HFFc6 (cell line): Measurements from ENCODE around the gene SP140. TPM values are rescaled to one million over a fixed set of nuclear protein-coding genes. Genes with fewer than 3 reads are reported as not detected.

Experiments used
- DNase-seq: peaks from one replicate; pipeline ENCODE4 v3.0.0-alpha.2; 2018
- H3K27ac Mint-ChIP-seq: 2 replicates; pipeline ENCODE4 v1.8.0; 2020; ENCODE audit warnings: mild to moderate bottlenecking, mixed read lengths
- H3K27me3 Mint-ChIP-seq: 2 replicates; pipeline ENCODE4 v1.8.0; 2021; ENCODE audit warnings: mild to moderate bottlenecking, moderate library complexity, mixed read lengths; ENCODE audit not compliant: insufficient read depth
- H3K36me3 Mint-ChIP-seq: 2 replicates; pipeline ENCODE4 v1.8.0; 2021; ENCODE audit warnings: low read depth, mixed read lengths
- H3K4me1 Mint-ChIP-seq: 2 replicates; pipeline ENCODE4 v1.8.0; 2020; ENCODE audit warnings: low read depth, mixed read lengths
- H3K4me3 Mint-ChIP-seq: 2 replicates; pipeline ENCODE4 v1.8.0; 2020; ENCODE audit warnings: mild to moderate bottlenecking, moderate library complexity, mixed read lengths
- H3K9me3 Mint-ChIP-seq: 2 replicates; pipeline ENCODE4 v1.8.0; 2020; ENCODE audit warnings: mild to moderate bottlenecking, mixed read lengths
- total RNA-seq, 6 experiments: library from RNA; stranded (reverse); fragmentation: NEBNext Ultra II Directional; extraction: Animal tissue kit (Norgen Biotek cat#: 25700); gene quantifications; 2 replicates in 1 of 6; 3 replicates in 5 of 6; pipeline ENCODE4 v1.2.3, GENCODE V29; 2021
- TF ChIP-seq, protein P1 (sequence below): fragments of 200-600 bp; sonication (generic); IDR thresholded peaks from 2 replicates; pipeline ENCODE4 v1.5.0; 2021; ENCODE audit warnings: antibody characterized with exemption, mild to moderate bottlenecking

Gene SP140
- total RNA-seq, 6 experiments from 2014 or later = 0.12 to 1.6 (median 0.69) TPM

DNA sequence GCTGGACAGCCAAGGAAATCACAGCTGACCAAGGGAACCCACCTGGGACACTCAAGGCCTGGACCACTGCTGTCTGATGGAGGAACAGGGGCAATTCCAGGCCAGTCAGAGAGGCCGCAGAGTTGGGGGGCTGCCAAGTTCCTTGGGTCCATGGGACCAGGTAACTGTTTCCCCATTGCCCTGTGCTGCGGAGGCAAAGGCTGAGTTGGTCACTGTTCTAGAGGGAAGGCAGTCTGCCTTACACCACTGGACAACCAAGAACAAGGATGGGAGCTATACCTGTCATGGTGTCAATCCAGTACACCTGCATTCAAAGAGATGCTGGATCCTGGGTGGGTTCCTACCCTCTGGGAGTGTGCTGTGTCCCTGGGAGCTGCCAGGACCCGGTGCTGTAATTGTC is 91.8 kb downstream of the SP140 start:
- TF ChIP-seq, protein P1, sequence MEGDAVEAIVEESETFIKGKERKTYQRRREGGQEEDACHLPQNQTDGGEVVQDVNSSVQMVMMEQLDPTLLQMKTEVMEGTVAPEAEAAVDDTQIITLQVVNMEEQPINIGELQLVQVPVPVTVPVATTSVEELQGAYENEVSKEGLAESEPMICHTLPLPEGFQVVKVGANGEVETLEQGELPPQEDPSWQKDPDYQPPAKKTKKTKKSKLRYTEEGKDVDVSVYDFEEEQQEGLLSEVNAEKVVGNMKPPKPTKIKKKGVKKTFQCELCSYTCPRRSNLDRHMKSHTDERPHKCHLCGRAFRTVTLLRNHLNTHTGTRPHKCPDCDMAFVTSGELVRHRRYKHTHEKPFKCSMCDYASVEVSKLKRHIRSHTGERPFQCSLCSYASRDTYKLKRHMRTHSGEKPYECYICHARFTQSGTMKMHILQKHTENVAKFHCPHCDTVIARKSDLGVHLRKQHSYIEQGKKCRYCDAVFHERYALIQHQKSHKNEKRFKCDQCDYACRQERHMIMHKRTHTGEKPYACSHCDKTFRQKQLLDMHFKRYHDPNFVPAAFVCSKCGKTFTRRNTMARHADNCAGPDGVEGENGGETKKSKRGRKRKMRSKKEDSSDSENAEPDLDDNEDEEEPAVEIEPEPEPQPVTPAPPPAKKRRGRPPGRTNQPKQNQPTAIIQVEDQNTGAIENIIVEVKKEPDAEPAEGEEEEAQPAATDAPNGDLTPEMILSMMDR = no peak

DNA sequence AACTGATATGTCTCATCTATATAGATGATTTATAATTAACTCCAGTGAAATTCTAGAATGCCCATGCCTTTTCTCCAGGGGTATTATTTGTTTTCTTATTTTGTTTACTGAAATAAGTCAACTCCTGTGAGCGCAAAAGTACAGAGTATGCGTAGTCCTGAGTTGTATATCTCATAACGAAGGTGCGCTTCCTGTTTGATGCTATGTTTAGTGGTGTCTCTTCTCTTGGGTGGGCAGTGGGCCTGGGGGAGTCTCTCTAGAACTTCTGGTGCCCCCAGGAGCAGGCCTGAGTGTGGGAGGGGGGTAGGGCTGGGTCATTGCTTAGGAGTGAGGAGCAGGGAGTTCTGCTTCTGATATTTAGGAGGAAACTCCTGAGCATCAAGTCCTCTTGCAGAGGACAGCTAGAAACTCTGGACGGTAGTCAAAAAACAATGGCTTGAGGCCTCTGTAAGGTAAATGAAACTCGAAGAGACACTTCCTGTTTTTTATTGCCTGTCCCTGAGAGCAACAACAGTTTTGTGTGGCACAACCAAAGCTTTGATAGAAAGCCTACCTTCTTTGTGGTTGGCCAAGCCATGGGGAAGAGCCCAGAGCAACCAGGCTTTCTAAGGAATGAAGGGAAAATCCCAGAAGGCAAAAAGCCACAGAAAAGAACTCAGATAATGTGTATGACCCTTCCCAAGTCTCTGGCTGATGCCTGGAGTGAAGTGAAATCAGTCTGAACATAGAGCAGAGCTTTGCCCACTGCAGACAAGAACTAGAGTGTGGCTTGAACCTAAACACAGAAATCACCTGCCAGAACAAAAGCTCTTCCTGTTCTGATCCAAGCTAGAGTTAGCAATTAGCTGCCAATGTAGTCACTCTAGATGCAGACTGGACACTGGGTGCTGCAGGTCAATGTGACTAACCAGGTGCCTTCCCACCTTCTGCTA is 92.9 kb downstream of the SP140 start:
- Mint-ChIP-seq H3K4me1 (no peaks in the 10 kb centered on the region), H3K27ac (no peak overlapping the region), H3K4me3 (no peak overlapping the region), H3K9me3 (peaks cover 14% of the 10 kb centered on the region), H3K27me3 (peaks cover 7% of the 10 kb centered on the region), H3K36me3 (peaks cover 10% of the 10 kb centered on the region; the same call in 1 of the 2 replicates)
- DNase-seq = no peak
- TF ChIP-seq, protein P1 = no peak

More for the DNA sequence above, 91.8 kb downstream of the SP140 start:
- Mint-ChIP-seq H3K27me3 (peaks cover 3% of the 10 kb centered on the region), H3K36me3 (peaks cover 3% of the 10 kb centered on the region; the same call in 1 of the 2 replicates), H3K27ac (no peak overlapping the region), H3K4me3 (no peak overlapping the region), H3K4me1 (peaks cover 10% of the 10 kb centered on the region), H3K9me3 (peaks cover 7% of the 10 kb centered on the region)
- no peak for DNase-seq

DNA sequence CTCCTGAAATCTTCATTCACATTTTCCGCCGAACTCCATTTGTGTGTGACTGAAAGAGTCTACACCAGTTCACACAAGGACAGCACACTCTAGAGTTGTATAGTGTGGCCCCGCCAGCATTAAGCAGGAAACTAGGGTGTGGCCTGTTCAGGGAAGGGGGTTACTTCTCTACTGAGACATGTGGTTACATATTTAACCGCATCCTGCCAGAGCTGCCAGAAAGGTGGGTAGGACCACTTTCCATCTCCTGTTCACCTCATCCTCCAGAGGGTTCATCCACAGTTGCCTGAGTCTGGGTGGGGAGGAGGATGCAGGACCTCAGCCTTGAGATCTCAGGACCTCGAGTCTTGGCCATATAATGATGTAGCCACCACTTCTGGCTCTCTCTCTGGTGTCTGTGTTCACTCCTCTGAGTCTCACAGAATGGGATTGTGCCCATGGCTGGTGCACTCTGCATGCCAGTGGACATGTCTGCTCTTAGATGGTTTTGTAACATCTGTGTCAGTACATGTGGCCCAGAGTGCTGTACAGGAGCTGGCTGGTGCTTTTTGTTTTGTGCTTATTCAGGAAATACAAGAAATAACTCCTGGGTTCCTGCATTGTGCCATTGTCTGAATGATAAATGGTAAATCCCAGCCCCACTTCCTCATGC is 93.8 kb downstream of the SP140 start:
- H3K9me3 Mint-ChIP-seq = peaks cover 14% of the 10 kb centered on the region
- peaks cover 10% of the 10 kb centered on the region; the same call in 1 of the 2 replicates for H3K36me3 Mint-ChIP-seq
- DNase-seq = no peak
- TF ChIP-seq, protein P1 = no peak
- peaks cover 8% of the 10 kb centered on the region for H3K27me3 Mint-ChIP-seq
- H3K4me1 Mint-ChIP-seq = no peaks in the 10 kb centered on the region
- H3K27ac Mint-ChIP-seq = no peak overlapping the region
- H3K4me3 Mint-ChIP-seq = no peak overlapping the region

GRCh38 chr2:230321031-230321430 is 95.5 kb downstream of the SP140 start:
- Mint-ChIP-seq H3K4me1 (peaks cover under 1% of the 10 kb centered on the region), H3K27ac (no peak overlapping the region), H3K4me3 (no peak overlapping the region), H3K36me3 (peaks cover 10% of the 10 kb centered on the region; the same call in 1 of the 2 replicates), H3K9me3 (peaks cover 14% of the 10 kb centered on the region), H3K27me3 (peaks cover 8% of the 10 kb centered on the region)
- DNase-seq = no peak
- TF ChIP-seq, protein P1 = no peak

DNA sequence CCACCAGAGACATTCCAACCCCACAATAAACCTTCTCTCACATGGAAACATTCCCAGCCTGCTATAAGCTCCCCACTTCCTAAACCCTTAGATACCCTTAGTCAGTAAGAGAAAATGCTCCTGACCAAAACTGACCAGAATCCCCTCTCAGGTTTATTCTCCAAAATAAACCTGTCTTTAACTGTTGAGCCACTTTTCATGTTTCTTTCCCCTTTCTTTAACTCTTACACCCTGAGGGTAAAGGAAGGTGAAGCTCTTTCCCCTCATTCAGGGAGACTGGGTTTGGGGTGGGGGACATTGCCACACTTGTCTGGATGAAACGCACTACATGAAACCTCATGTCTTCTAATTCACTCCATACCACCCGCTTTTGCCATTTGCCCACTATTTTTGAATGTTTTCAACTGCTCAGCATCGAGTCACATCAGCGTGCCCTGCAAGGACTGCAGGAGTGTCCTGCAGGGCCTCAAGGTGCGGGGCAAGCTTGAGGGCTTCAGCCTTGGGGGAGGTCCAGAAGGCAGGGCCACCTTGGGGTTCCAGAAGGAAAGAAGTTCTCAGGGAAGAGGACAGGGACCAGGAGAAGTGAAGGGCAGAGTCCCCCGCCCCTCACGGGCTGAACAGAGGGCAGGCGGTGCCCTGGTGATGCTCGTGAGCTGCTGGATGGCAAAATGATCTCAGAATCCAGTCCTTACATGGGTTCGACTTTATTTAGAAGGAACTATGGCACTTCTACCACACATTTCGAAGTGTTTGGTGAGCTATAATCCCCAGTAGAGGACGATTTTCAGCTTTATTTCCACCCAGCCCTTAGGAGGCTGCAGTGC is 97.2 kb downstream of the SP140 start:
- Mint-ChIP-seq H3K4me3 (no peak overlapping the region), H3K27me3 (peaks cover 8% of the 10 kb centered on the region), H3K9me3 (peaks cover 14% of the 10 kb centered on the region), H3K4me1 (peaks cover 18% of the 10 kb centered on the region), H3K36me3 (peaks cover 21% of the 10 kb centered on the region; the same call in 1 of the 2 replicates), H3K27ac (no peak overlapping the region)
- TF ChIP-seq, protein P1 = no peak
- no peak for DNase-seq
